ENCODE results near the gene URB2.

GRCh38 chr1:229696385-229696784 lies 70.3 kb downstream of the URB2 start:
- TF ChIP-seq SIN3A (IDR thresholded peaks at IDR 0.05; ENCODE audit: low read depth), result no peak
- TF ChIP-seq POLR2A (IDR thresholded peaks at IDR 0.05; ENCODE audit: borderline replicate concordance, extremely low read depth, insufficient read depth, insufficient read length), result no peak
- no peak for TF ChIP-seq CTCF (IDR thresholded peaks at IDR 0.05 in 2 of 3, conservative IDR thresholded peaks at IDR 0.05 in 1 of 3; ENCODE audit: borderline replicate concordance in 1 of 3, insufficient read depth in 1 of 3, low read depth in 2 of 3, low read length in 2 of 3)
- TF ChIP-seq EZH2phosphoT487 (IDR thresholded peaks at IDR 0.05; ENCODE audit: borderline replicate concordance), result no peak
- no peak for TF ChIP-seq MAX (IDR thresholded peaks at IDR 0.05)
- no peak for TF ChIP-seq TCF7L2 (IDR thresholded peaks at IDR 0.05; ENCODE audit: borderline replicate concordance, extremely low read depth, insufficient read depth, insufficient read length)
- TF ChIP-seq RAD21 (IDR thresholded peaks at IDR 0.05; ENCODE audit: low read depth), result no peak
- no peak for TF ChIP-seq POLR2AphosphoS5 (IDR thresholded peaks at IDR 0.05; ENCODE audit: low read depth, low read length)
- TF ChIP-seq YY1 (IDR thresholded peaks at IDR 0.05; ENCODE audit: extremely low read depth, insufficient replicate concordance, low read depth, low read length), result no peak
